MM.1S (cell line): ENCODE measurements around the gene KXD1.

Experiments
- EZH2 ChIP-seq: fragments of 300-600 bp; sonication (generic); optimal IDR thresholded peaks from 2 replicates; pipeline ENCODE3; 2017; ENCODE audit warnings: low read depth, mild to moderate bottlenecking, antibody characterized with exemption, low read length, mixed read lengths
- EZH2phosphoT487 ChIP-seq: fragments of 300-600 bp; sonication (generic); IDR thresholded peaks from 2 replicates; pipeline ENCODE4 v1.6.1; 2018; ENCODE audit warnings: antibody characterized with exemption, low read length
- TF ChIP-seq, protein P1 (sequence below): fragments of 300-600 bp; sonication (generic); IDR thresholded peaks from 2 replicates; pipeline ENCODE4 v1.5.1; 2016; ENCODE audit warnings: antibody characterized with exemption, low read length, mixed read lengths

DNA sequence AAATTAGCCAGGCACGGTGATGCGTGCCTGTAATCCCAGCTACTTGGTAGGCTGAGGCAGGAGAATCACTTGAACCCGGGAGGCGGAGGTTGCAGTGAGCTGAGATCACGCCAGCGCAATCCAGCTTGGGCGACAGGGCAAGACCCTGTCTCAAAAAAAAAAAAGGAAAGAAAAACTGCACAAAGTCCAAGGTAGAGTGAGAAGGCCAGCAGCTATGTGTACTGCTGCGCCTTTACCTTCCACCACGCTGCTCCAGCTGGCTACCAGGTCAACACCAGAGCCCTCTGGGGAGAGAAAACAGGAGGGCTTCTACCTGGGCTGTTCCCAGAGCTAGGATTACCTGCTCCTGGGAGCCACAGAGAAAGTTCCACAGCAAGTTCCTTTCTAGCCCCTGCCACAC is 39.0 kb upstream of the KXD1 start:
- TF ChIP-seq, protein P1, sequence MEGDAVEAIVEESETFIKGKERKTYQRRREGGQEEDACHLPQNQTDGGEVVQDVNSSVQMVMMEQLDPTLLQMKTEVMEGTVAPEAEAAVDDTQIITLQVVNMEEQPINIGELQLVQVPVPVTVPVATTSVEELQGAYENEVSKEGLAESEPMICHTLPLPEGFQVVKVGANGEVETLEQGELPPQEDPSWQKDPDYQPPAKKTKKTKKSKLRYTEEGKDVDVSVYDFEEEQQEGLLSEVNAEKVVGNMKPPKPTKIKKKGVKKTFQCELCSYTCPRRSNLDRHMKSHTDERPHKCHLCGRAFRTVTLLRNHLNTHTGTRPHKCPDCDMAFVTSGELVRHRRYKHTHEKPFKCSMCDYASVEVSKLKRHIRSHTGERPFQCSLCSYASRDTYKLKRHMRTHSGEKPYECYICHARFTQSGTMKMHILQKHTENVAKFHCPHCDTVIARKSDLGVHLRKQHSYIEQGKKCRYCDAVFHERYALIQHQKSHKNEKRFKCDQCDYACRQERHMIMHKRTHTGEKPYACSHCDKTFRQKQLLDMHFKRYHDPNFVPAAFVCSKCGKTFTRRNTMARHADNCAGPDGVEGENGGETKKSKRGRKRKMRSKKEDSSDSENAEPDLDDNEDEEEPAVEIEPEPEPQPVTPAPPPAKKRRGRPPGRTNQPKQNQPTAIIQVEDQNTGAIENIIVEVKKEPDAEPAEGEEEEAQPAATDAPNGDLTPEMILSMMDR, result no peak
- no peak for TF ChIP-seq EZH2
- TF ChIP-seq EZH2phosphoT487, result no peak
